ENCODE results near the gene C1orf116. TPM values are rescaled to one million over a fixed set of nuclear protein-coding genes. Genes with fewer than 3 reads are reported as not detected.

The C1orf116 gene
- total RNA-seq, 1 donor from 2014 or later, result 0.55 TPM

Other genes with a start within 250 kb of the C1orf116 start
- not detected for gene IL20, start 167.1 kb downstream of the C1orf116 start, total RNA-seq
- not detected for gene IL24, start 135.3 kb downstream of the C1orf116 start, total RNA-seq
- gene FCMR, start 110.8 kb downstream of the C1orf116 start, total RNA-seq, result 1.3 TPM
- 23.3 TPM for gene PIGR, start 86.3 kb downstream of the C1orf116 start, total RNA-seq
- gene FCAMR, start 62.3 kb downstream of the C1orf116 start, total RNA-seq, result 0.60 TPM
- 3.0 TPM for gene YOD1, start 18.5 kb upstream of the C1orf116 start, total RNA-seq
- gene PFKFB2, start 20.5 kb upstream of the C1orf116 start, total RNA-seq, result 4.1 TPM
- gene C4BPB, start 56.1 kb upstream of the C1orf116 start, total RNA-seq, result 223 TPM
- gene C4BPA, start 71.5 kb upstream of the C1orf116 start, total RNA-seq, result 792 TPM